ENCODE measurements around the gene CXCR1. TPM values are rescaled to one million over a fixed set of nuclear protein-coding genes. Genes with fewer than 3 reads are reported as not detected.

CXCR1 gene
- not detected in 2 replicates for total RNA-seq

GRCh38 chr2:218166791-218167190, at the start of gene CXCR1:
CXCR1 (minus strand) TSS chr2:218166962; CDS start chr2:218165211, 1,751 bp downstream.

GRCh38 chr2:218125626-218126080, 41.1 kb downstream of the CXCR1 start, which contains the start of gene CXCR2:
CXCR2 (plus strand) TSS chr2:218126028; CDS start chr2:218134802, 8,774 bp downstream.

Other genes starting within 250 kb of the CXCR1 start
- gene TNS1, start 164.0 kb downstream of the CXCR1 start, total RNA-seq = 4.3 and 8.8 TPM in 2 replicates
- gene RUFY4, start 97.7 kb downstream of the CXCR1 start, total RNA-seq = not detected in 2 replicates
- gene CXCR2, start 40.9 kb downstream of the CXCR1 start, total RNA-seq = 0.09 and 0.56 TPM in 2 replicates
- gene ARPC2, start 50.2 kb upstream of the CXCR1 start, total RNA-seq = 512 and 604 TPM in 2 replicates
- 0.56 TPM in 1 of 2 replicates, not detected in the other for gene GPBAR1, start 94.1 kb upstream of the CXCR1 start, total RNA-seq
- 179 and 196 TPM in 2 replicates for gene AAMP, start 103.2 kb upstream of the CXCR1 start, total RNA-seq
- gene PNKD, start 103.6 kb upstream of the CXCR1 start, total RNA-seq = 41.7 and 45.4 TPM in 2 replicates
- gene TMBIM1, start 125.5 kb upstream of the CXCR1 start, total RNA-seq = 333 and 422 TPM in 2 replicates
- not detected in 2 replicates for gene CATIP, start 189.9 kb upstream of the CXCR1 start, total RNA-seq
- gene SLC11A1, start 215.3 kb upstream of the CXCR1 start, total RNA-seq = 0.14 TPM in 1 of 2 replicates, not detected in the other
- 52.4 and 72.9 TPM in 2 replicates for gene CTDSP1, start 232.9 kb upstream of the CXCR1 start, total RNA-seq

All from airway epithelial cell (primary cell).